MG63 (cell line): ENCODE data around the gene NEURL4. TPM values are rescaled to one million over a fixed set of nuclear protein-coding genes. Genes with fewer than 3 reads are reported as not detected.

Experiments used
- DNase-seq: peaks from one replicate; pipeline ENCODE4 v3.0.0-alpha.2; 2020
- H3K27me3 ChIP-seq: fragments of 250-450 bp; sonication (Bioruptor Pico); 2 replicates; pipeline ENCODE4 v1.5.1; 2020; ENCODE audit warnings: mild to moderate bottlenecking, moderate library complexity
- H3K36me3 ChIP-seq: fragments of 250-450 bp; sonication (Bioruptor Pico); 2 replicates; pipeline ENCODE4 v1.5.1; 2020; ENCODE audit warnings: mild to moderate bottlenecking, moderate library complexity
- H3K4me3 ChIP-seq: fragments of 250-450 bp; sonication (Bioruptor Pico); 2 replicates; pipeline ENCODE4 v1.5.1; 2020; ENCODE audit warnings: mild to moderate bottlenecking, moderate library complexity
- H3K9me3 ChIP-seq: fragments of 250-450 bp; sonication (Bioruptor Pico); 2 replicates; pipeline ENCODE4 v1.5.1; 2020; ENCODE audit warnings: mild to moderate bottlenecking, moderate library complexity
- total RNA-seq: library from RNA; depleted of rRNA; stranded (reverse); fragments of >200 nt; shearing (Covaris generic); gene quantifications from 2 replicates; pipeline ENCODE4 v1.2.3, GENCODE V29; 2014; ENCODE audit warnings: low replicate concordance

The NEURL4 gene
- total RNA-seq, 1 experiment from 2014 or later, result 11.7 TPM

- H3K36me3 ChIP-seq, result no peaks in the 10 kb centered on the region
- no peaks in the 10 kb centered on the region for H3K27me3 ChIP-seq
- no peaks in the 10 kb centered on the region for H3K9me3 ChIP-seq
- H3K4me3 ChIP-seq, result peak within 1 kb of the TSS; percentile 31; the same call in 1 of the 2 replicates
- peak; percentile 80 for DNase-seq
Measured at GRCh38 chr17:7294614-7295153, 34.5 kb downstream of the NEURL4 start, which contains the start of gene YBX2. TSS of gene YBX2 (minus strand) at chr17:7294639. CDS start at chr17:7294500, 139 bp downstream.

- Histone ChIP-seq H3K4me3 (peak overlapping the region; percentile 31; the same call in 1 of the 2 replicates), H3K27me3 (no peaks in the 10 kb centered on the region), H3K9me3 (no peaks in the 10 kb centered on the region), H3K36me3 (no peaks in the 10 kb centered on the region)
- peak; percentile 16 for DNase-seq
Measured at GRCh38 chr17:7293816-7294613, 35.1 kb downstream of the NEURL4 start.

GRCh38 chr17:7293159-7293558 lies 36.0 kb downstream of the NEURL4 start:
- H3K9me3 ChIP-seq, result no peaks in the 10 kb centered on the region
- DNase-seq, result peak; percentile 19
- H3K4me3 ChIP-seq, result no peak overlapping the region
- no peaks in the 10 kb centered on the region for H3K27me3 ChIP-seq
- H3K36me3 ChIP-seq, result no peaks in the 10 kb centered on the region

GRCh38 chr17:7292729-7293128 lies 36.4 kb downstream of the NEURL4 start:
- Histone ChIP-seq H3K4me3 (no peak overlapping the region), H3K27me3 (no peaks in the 10 kb centered on the region), H3K9me3 (no peaks in the 10 kb centered on the region), H3K36me3 (no peaks in the 10 kb centered on the region)
- peak; percentile 8 for DNase-seq

GRCh38 chr17:7292194-7292593 lies 36.9 kb downstream of the NEURL4 start:
- no peaks in the 10 kb centered on the region for H3K36me3 ChIP-seq
- H3K9me3 ChIP-seq, result no peaks in the 10 kb centered on the region
- H3K4me3 ChIP-seq, result no peak overlapping the region
- H3K27me3 ChIP-seq, result no peaks in the 10 kb centered on the region
- no peak for DNase-seq

GRCh38 chr17:7290685-7291084 lies 38.5 kb downstream of the NEURL4 start:
- Histone ChIP-seq H3K4me3 (no peak overlapping the region), H3K9me3 (no peaks in the 10 kb centered on the region), H3K27me3 (no peaks in the 10 kb centered on the region), H3K36me3 (no peaks in the 10 kb centered on the region)
- DNase-seq, result no peak

- Histone ChIP-seq H3K4me3 (no peak overlapping the region), H3K27me3 (no peaks in the 10 kb centered on the region), H3K36me3 (no peaks in the 10 kb centered on the region), H3K9me3 (no peaks in the 10 kb centered on the region)
- no peak for DNase-seq
Measured at GRCh38 chr17:7290166-7290565, 39.0 kb downstream of the NEURL4 start.

GRCh38 chr17:7289256-7290032 lies 39.7 kb downstream of the NEURL4 start:
- Histone ChIP-seq H3K27me3 (no peaks in the 10 kb centered on the region), H3K4me3 (no peak overlapping the region), H3K9me3 (no peaks in the 10 kb centered on the region), H3K36me3 (no peaks in the 10 kb centered on the region)
- no peak for DNase-seq

GRCh38 chr17:7285679-7286078 lies 43.5 kb downstream of the NEURL4 start:
- H3K27me3 ChIP-seq, result no peaks in the 10 kb centered on the region

GRCh38 chr17:7284911-7285310 lies 44.2 kb downstream of the NEURL4 start:
- Histone ChIP-seq H3K36me3 (no peaks in the 10 kb centered on the region), H3K9me3 (no peaks in the 10 kb centered on the region), H3K27me3 (no peaks in the 10 kb centered on the region), H3K4me3 (no peak overlapping the region)
- no peak for DNase-seq

More at GRCh38 chr17:7285679-7286078, 43.5 kb downstream of the NEURL4 start:
- DNase-seq, result no peak
- H3K4me3 ChIP-seq, result no peak overlapping the region
- no peaks in the 10 kb centered on the region for H3K9me3 ChIP-seq
- no peaks in the 10 kb centered on the region for H3K36me3 ChIP-seq

- Histone ChIP-seq H3K9me3 (no peaks in the 10 kb centered on the region), H3K27me3 (no peaks in the 10 kb centered on the region), H3K36me3 (no peaks in the 10 kb centered on the region), H3K4me3 (no peak overlapping the region)
- DNase-seq, result no peak
Measured at GRCh38 chr17:7283471-7284216, 45.5 kb downstream of the NEURL4 start.

GRCh38 chr17:7282752-7283321 lies 46.3 kb downstream of the NEURL4 start:
- no peak for DNase-seq
- no peaks in the 10 kb centered on the region for H3K27me3 ChIP-seq
- H3K9me3 ChIP-seq, result no peaks in the 10 kb centered on the region
- no peak overlapping the region for H3K4me3 ChIP-seq
- H3K36me3 ChIP-seq, result no peaks in the 10 kb centered on the region

GRCh38 chr17:7281953-7282751 lies 47.0 kb downstream of the NEURL4 start:
- Histone ChIP-seq H3K36me3 (no peaks in the 10 kb centered on the region), H3K27me3 (no peaks in the 10 kb centered on the region), H3K9me3 (no peaks in the 10 kb centered on the region), H3K4me3 (no peak overlapping the region)
- DNase-seq, result no peak

- Histone ChIP-seq H3K27me3 (no peaks in the 10 kb centered on the region), H3K9me3 (no peaks in the 10 kb centered on the region), H3K4me3 (peak within 1 kb of the TSS; percentile 25), H3K36me3 (no peaks in the 10 kb centered on the region)
- DNase-seq, result peak; percentile 70
Measured at GRCh38 chr17:7281074-7281952, 47.8 kb downstream of the NEURL4 start, which contains the start of gene SLC2A4. TSS of gene SLC2A4 (plus strand) at chr17:7281718. CDS start at chr17:7281935, 217 bp downstream.
